HepG2 (cell line): ENCODE results near the gene DQX1. TPM values are rescaled to one million over a fixed set of nuclear protein-coding genes. Genes with fewer than 3 reads are reported as not detected.

Experiments used
- ATAC-seq: fragments of 200-7000 bp; cut with Tn5 transposase; 3 replicates; pipeline ENCODE4 v1.9.1; 2020; ENCODE audit warnings: mild to moderate bottlenecking, moderate library complexity
- BruUV-seq: library from RNA; stranded (reverse); fragments of 400-500 nt; replicated peaks from 2 replicates; lab custom pipeline; 2021; lab: Mats Ljungman, UMichigan
- CTCF ChIA-PET: fragments of 300-600 bp; formaldehyde crosslinking; extraction: SDS; loops from one replicate; lab custom pipeline; 2021; ENCODE audit warnings: low total read pairs, inconsistent platforms, low intra/inter-chr PET ratio; lab: Yijun Ruan, JAX
- POLR2A ChIA-PET: fragments of 350-600 bp; sonication (Branson Sonifier 250); formaldehyde crosslinking; loops from one replicate; lab custom pipeline; 2020; ENCODE audit warnings: antibody characterized with exemption, inconsistent platforms; lab: Yijun Ruan, JAX
- DNase-seq: peaks from one replicate; pipeline ENCODE4 v3.0.0-alpha.2; 2015; ENCODE audit warnings: low spot score
- FAIRE-seq: peaks from 3 replicates; lab custom pipeline; 2011; peaks lifted over from hg19 to GRCh38; lab: Jason Lieb, UNC
- H2AFZ ChIP-seq: one replicate; pipeline ENCODE4 v1.6.1; 2011; ENCODE audit warnings: low read length, inconsistent platforms
- H3K27ac ChIP-seq: fragments of 300-600 bp; 3 replicates; pipeline ENCODE4 v1.8.0; 2011; ENCODE audit warnings: mixed run types, mild to moderate bottlenecking, mixed read lengths, low read length, inconsistent platforms; ENCODE audit not compliant: insufficient read depth; ENCODE audit errors: extremely low read length
- H3K27me3 ChIP-seq, 2 experiments: fragments of 200-600 bp in 1 of 2; 2 replicates in 1 of 2; 3 replicates in 1 of 2; pipeline versions ENCODE4 v1.6.0 to v1.8.0; 2011; ENCODE audit warnings: low read length in 2 of 2, mild to moderate bottlenecking in 2 of 2, moderate library complexity in 2 of 2, inconsistent platforms in 1 of 2; ENCODE audit not compliant: insufficient read depth in 2 of 2, control insufficient read depth in 1 of 2
- H3K36me3 ChIP-seq, 2 experiments: fragments of 200-600 bp in 1 of 2; replicated peaks in 1 of 2; 2 replicates in 1 of 2; 3 replicates in 1 of 2; pipeline versions ENCODE4 v1.5.1 to v1.8.0; 2011; ENCODE audit warnings: low read length in 2 of 2, inconsistent platforms in 1 of 2; ENCODE audit not compliant: insufficient read depth in 2 of 2, control insufficient read depth in 1 of 2
- H3K4me1 ChIP-seq: 2 replicates; pipeline ENCODE4 v1.5.1; 2012; ENCODE audit warnings: low read length, inconsistent platforms; ENCODE audit not compliant: insufficient read depth
- H3K4me2 ChIP-seq: 2 replicates; pipeline ENCODE4 v1.6.0; 2011; ENCODE audit warnings: low read depth, low read length, inconsistent platforms
- H3K4me3 ChIP-seq, 3 experiments: fragments of 200-600 bp in 1 of 3; sonication (generic), shearing (Covaris generic) in 1 of 3; replicated peaks in 1 of 3; 2 replicates each; pipeline ENCODE4 v1.5.1; 2011 to 2016; ENCODE audit warnings: low read length in 3 of 3, inconsistent platforms in 2 of 3, low read depth in 2 of 3, mild to moderate bottlenecking in 2 of 3, control low read depth in 1 of 3, mixed read lengths in 1 of 3; ENCODE audit not compliant: insufficient read depth in 1 of 3
- H3K79me2 ChIP-seq: one replicate; pipeline ENCODE4 v1.6.1; 2011; ENCODE audit warnings: low read length, inconsistent platforms; ENCODE audit not compliant: insufficient read depth
- H3K9ac ChIP-seq: 2 replicates; pipeline ENCODE4 v1.6.0; 2011; ENCODE audit warnings: mild to moderate bottlenecking, low read depth, low read length, inconsistent platforms; ENCODE audit not compliant: insufficient read depth
- H3K9me3 ChIP-seq: 2 replicates; pipeline ENCODE4 v1.5.1; 2012; ENCODE audit warnings: mild to moderate bottlenecking, low read length
- H4K20me1 ChIP-seq: 2 replicates; pipeline ENCODE4 v1.6.0; 2011; ENCODE audit warnings: inconsistent platforms, mild to moderate bottlenecking, low read length, moderate library complexity; ENCODE audit not compliant: insufficient read depth
- FIP1L1 ChIP-seq: fragments of 200-400 bp; formaldehyde crosslinking; IDR thresholded peaks from 2 replicates; pipeline ENCODE4 v1.6.1; 2018; ENCODE audit warnings: low read depth, mild to moderate bottlenecking, low read length, moderate library complexity, borderline replicate concordance; ENCODE audit not compliant: insufficient read depth
- JARID2 ChIP-seq: sonication (generic); formaldehyde crosslinking; IDR thresholded peaks from 2 replicates; pipeline ENCODE4 v1.8.1; 2023; ENCODE audit warnings: missing genetic modification reagents, inconsistent platforms; ENCODE audit not compliant: insufficient replicate concordance
- MED8 ChIP-seq: sonication (generic); formaldehyde crosslinking; IDR thresholded peaks from 2 replicates; pipeline ENCODE4 v1.8.1; 2023; ENCODE audit warnings: mild to moderate bottlenecking, missing genetic modification reagents; ENCODE audit not compliant: insufficient replicate concordance
- NCOA5 ChIP-seq: sonication (generic); formaldehyde crosslinking; IDR thresholded peaks from 2 replicates; pipeline ENCODE4 v1.4.0; 2020; ENCODE audit warnings: missing genetic modification reagents
- PHF5A ChIP-seq: IDR thresholded peaks from one replicate; pipeline ENCODE4 v1.6.1; 2018; ENCODE audit warnings: low read depth, missing genetic modification reagents; ENCODE audit not compliant: unreplicated experiment
- POLR2G ChIP-seq: fragments of 200-400 bp; formaldehyde crosslinking; IDR thresholded peaks from 2 replicates; pipeline ENCODE4 v1.6.1; 2018; ENCODE audit warnings: mild to moderate bottlenecking, low read depth, low read length, moderate library complexity
- ZNF546 ChIP-seq: sonication (generic); formaldehyde crosslinking; conservative IDR thresholded peaks from 2 replicates; pipeline ENCODE4 v1.8.1; 2023; ENCODE audit warnings: mild to moderate bottlenecking, missing genetic modification reagents
- WGBS: methylation state at CpG from one replicate; pipeline ENCODE4 v1.1.6; 2017; ENCODE audit warnings: low lambda C conversion rate; 5-methylcytosine and 5-hydroxymethylcytosine counted together
- in situ Hi-C: cut with HindIII; loops from 2 replicates; pipeline ENCODE4 v1.10.0; 2017; ENCODE audit warnings: low pct_unique_long_range_greater_than_20kb; ENCODE audit not compliant: extremely low pct_ligation_motif_present
- intact Hi-C: fragments of 100-400 bp; cut with micrococcal nuclease; formaldehyde crosslinking; loops from one replicate; pipeline ENCODE4 v1.10.0; 2022; ENCODE audit not compliant: unreplicated experiment
- polyA plus RNA-seq, 8 experiments: library from polyadenylated mRNA; depleted of rRNA in 3 of 8; stranded (reverse) in 7 of 8; unstranded in 1 of 8; fragments of >200 nt; fragmentation: Illumina TruSeq in 4 of 8; extraction: Trizol in 4 of 8; gene quantifications; 2 replicates each; pipeline versions ENCODE4 v1.2.1 to v1.2.3, GENCODE V29; 2011 to 2016; ENCODE audit warnings: low read depth in 4 of 8, missing spikeins in 1 of 8, mixed read lengths in 1 of 8; ENCODE audit not compliant: insufficient read depth in 1 of 8
- total RNA-seq, 5 experiments: library from RNA; depleted of rRNA; stranded (reverse); fragments of >200 nt; fragmentation: Illumina TruSeq; extraction: Trizol; gene quantifications; 2 replicates each; pipeline ENCODE4 v1.2.3, GENCODE V29; 2016; ENCODE audit warnings: low read depth in 1 of 5
- TF ChIP-seq, protein P1 (sequence below): sonication (generic); formaldehyde crosslinking; IDR thresholded peaks from 2 replicates; pipeline ENCODE4 v1.4.0; 2020; ENCODE audit warnings: missing genetic modification reagents, borderline replicate concordance
- TF ChIP-seq, protein P2 (sequence below): sonication (generic); formaldehyde crosslinking; conservative IDR thresholded peaks from 2 replicates; pipeline ENCODE4 v1.4.0; 2020; ENCODE audit warnings: missing genetic modification reagents
- TF ChIP-seq, protein P3 (sequence below): sonication (generic); formaldehyde crosslinking; IDR thresholded peaks from 2 replicates; pipeline ENCODE4 v1.4.0; 2020; ENCODE audit warnings: missing genetic modification reagents, mild to moderate bottlenecking, borderline replicate concordance
- TF ChIP-seq, protein P4 (sequence below): sonication (generic); formaldehyde crosslinking; IDR thresholded peaks from 2 replicates; pipeline ENCODE4 v1.5.0; 2020; ENCODE audit warnings: missing genetic modification reagents
- TF ChIP-seq, protein P5 (sequence below): IDR thresholded peaks from 2 replicates; pipeline ENCODE4 v1.6.1; 2016; ENCODE audit warnings: mild to moderate bottlenecking
- TF ChIP-seq, protein P6 (sequence below): sonication (generic); formaldehyde crosslinking; IDR thresholded peaks from 2 replicates; pipeline ENCODE4 v1.5.0; 2020; ENCODE audit warnings: missing genetic modification reagents, mild to moderate bottlenecking, borderline replicate concordance

Gene DQX1
- total and polyA plus RNA-seq, 2 of the 13 experiments (the other 11 are each of a cell fraction or from before 2014, with no cell fraction given), result 27.6 to 89.8 TPM

DNA sequence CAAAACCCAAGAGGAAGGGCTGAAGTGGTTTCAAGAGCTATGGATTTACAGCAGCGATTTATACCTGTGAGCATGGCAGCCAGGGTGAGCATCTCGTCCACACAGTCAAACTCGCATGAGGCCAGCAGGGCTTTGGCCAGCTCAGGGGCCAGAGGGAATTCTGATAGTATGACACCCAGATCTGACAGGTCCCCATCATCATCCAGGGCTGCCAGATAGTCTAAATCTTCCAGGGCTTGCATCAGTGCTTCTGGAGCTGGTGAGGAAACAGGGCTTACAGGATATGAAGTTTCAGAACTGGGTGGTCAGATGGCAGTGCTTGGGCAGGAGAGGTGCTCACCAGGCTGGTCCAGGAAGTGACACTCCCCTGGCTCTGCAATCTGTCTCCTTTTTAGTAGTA, 3.5 kb downstream of the DQX1 start:
- intact Hi-C loops (no loop called here), in situ Hi-C loops (no loop called here)
- Histone ChIP-seq H4K20me1 (no peaks in the 10 kb centered on the region), H2AFZ (no peak overlapping the region), H3K79me2 (peaks cover 25% of the 10 kb centered on the region), H3K9ac (no peak overlapping the region), H3K4me1 (peaks cover 49% of the 10 kb centered on the region), H3K36me3 (peaks cover 28 to 50% of the 10 kb centered on the region in 2 experiments), H3K27me3 (no peaks in the 10 kb centered on the region; a peak in 1 of 5 replicates), H3K9me3 (no peaks in the 10 kb centered on the region), H3K27ac (no peak overlapping the region), H3K4me3 (no peak overlapping the region), H3K4me2 (no peak overlapping the region)
- DNase-seq, result no peak
- no peak for ATAC-seq
- no peak for FAIRE-seq
- ChIA-PET CTCF (no interaction called here), POLR2A (interaction anchor here (1.5 kb wide), 1 partner anchor 9 kb away, joined by 3 read pairs; no protein-coding TSS in a partner anchor)
- no CpG with 5 or more reads among the region's 3 CpGs for WGBS
- no TSS peak for BruUV-seq
- TF ChIP-seq MED8 (CRISPR knock-in tag) (no peak), PHF5A (CRISPR knock-in tag) (no peak), ZNF546 (CRISPR knock-in tag) (no peak), NCOA5 (CRISPR knock-in tag) (no peak), POLR2G (no peak), JARID2 (CRISPR knock-in tag) (no peak), FIP1L1 (no peak)
- TF ChIP-seq, protein P1, sequence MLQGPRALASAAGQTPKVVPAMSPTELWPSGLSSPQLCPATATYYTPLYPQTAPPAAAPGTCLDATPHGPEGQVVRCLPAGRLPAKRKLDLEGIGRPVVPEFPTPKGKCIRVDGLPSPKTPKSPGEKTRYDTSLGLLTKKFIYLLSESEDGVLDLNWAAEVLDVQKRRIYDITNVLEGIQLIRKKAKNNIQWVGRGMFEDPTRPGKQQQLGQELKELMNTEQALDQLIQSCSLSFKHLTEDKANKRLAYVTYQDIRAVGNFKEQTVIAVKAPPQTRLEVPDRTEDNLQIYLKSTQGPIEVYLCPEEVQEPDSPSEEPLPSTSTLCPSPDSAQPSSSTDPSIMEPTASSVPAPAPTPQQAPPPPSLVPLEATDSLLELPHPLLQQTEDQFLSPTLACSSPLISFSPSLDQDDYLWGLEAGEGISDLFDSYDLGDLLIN (CRISPR knock-in tag), result no peak
- TF ChIP-seq, protein P2, sequence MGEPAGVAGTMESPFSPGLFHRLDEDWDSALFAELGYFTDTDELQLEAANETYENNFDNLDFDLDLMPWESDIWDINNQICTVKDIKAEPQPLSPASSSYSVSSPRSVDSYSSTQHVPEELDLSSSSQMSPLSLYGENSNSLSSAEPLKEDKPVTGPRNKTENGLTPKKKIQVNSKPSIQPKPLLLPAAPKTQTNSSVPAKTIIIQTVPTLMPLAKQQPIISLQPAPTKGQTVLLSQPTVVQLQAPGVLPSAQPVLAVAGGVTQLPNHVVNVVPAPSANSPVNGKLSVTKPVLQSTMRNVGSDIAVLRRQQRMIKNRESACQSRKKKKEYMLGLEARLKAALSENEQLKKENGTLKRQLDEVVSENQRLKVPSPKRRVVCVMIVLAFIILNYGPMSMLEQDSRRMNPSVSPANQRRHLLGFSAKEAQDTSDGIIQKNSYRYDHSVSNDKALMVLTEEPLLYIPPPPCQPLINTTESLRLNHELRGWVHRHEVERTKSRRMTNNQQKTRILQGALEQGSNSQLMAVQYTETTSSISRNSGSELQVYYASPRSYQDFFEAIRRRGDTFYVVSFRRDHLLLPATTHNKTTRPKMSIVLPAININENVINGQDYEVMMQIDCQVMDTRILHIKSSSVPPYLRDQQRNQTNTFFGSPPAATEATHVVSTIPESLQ (CRISPR knock-in tag), result no peak
- TF ChIP-seq, protein P3, sequence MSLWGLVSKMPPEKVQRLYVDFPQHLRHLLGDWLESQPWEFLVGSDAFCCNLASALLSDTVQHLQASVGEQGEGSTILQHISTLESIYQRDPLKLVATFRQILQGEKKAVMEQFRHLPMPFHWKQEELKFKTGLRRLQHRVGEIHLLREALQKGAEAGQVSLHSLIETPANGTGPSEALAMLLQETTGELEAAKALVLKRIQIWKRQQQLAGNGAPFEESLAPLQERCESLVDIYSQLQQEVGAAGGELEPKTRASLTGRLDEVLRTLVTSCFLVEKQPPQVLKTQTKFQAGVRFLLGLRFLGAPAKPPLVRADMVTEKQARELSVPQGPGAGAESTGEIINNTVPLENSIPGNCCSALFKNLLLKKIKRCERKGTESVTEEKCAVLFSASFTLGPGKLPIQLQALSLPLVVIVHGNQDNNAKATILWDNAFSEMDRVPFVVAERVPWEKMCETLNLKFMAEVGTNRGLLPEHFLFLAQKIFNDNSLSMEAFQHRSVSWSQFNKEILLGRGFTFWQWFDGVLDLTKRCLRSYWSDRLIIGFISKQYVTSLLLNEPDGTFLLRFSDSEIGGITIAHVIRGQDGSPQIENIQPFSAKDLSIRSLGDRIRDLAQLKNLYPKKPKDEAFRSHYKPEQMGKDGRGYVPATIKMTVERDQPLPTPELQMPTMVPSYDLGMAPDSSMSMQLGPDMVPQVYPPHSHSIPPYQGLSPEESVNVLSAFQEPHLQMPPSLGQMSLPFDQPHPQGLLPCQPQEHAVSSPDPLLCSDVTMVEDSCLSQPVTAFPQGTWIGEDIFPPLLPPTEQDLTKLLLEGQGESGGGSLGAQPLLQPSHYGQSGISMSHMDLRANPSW (CRISPR knock-in tag), result no peak
- TF ChIP-seq, protein P4, sequence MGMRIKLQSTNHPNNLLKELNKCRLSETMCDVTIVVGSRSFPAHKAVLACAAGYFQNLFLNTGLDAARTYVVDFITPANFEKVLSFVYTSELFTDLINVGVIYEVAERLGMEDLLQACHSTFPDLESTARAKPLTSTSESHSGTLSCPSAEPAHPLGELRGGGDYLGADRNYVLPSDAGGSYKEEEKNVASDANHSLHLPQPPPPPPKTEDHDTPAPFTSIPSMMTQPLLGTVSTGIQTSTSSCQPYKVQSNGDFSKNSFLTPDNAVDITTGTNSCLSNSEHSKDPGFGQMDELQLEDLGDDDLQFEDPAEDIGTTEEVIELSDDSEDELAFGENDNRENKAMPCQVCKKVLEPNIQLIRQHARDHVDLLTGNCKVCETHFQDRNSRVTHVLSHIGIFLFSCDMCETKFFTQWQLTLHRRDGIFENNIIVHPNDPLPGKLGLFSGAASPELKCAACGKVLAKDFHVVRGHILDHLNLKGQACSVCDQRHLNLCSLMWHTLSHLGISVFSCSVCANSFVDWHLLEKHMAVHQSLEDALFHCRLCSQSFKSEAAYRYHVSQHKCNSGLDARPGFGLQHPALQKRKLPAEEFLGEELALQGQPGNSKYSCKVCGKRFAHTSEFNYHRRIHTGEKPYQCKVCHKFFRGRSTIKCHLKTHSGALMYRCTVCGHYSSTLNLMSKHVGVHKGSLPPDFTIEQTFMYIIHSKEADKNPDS, result no peak
- TF ChIP-seq, protein P5, sequence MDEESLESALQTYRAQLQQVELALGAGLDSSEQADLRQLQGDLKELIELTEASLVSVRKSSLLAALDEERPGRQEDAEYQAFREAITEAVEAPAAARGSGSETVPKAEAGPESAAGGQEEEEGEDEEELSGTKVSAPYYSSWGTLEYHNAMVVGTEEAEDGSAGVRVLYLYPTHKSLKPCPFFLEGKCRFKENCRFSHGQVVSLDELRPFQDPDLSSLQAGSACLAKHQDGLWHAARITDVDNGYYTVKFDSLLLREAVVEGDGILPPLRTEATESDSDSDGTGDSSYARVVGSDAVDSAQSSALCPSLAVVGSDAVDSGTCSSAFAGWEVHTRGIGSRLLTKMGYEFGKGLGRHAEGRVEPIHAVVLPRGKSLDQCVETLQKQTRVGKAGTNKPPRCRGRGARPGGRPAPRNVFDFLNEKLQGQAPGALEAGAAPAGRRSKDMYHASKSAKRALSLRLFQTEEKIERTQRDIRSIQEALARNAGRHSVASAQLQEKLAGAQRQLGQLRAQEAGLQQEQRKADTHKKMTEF (CRISPR knock-in tag), result no peak
- TF ChIP-seq, protein P6, sequence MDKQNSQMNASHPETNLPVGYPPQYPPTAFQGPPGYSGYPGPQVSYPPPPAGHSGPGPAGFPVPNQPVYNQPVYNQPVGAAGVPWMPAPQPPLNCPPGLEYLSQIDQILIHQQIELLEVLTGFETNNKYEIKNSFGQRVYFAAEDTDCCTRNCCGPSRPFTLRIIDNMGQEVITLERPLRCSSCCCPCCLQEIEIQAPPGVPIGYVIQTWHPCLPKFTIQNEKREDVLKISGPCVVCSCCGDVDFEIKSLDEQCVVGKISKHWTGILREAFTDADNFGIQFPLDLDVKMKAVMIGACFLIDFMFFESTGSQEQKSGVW (CRISPR knock-in tag), result no peak
